HepG2 (cell line): ENCODE data around the gene ABCD1. TPM values are rescaled to one million over a fixed set of nuclear protein-coding genes. Genes with fewer than 3 reads are reported as not detected.
A peak's percentile ranks its signal among the peaks of the same experiment; 100 is the strongest.

Source experiments
- ATAC-seq: fragments of 200-7000 bp; cut with Tn5 transposase; 3 replicates; pipeline ENCODE4 v1.9.1; 2020; ENCODE audit warnings: mild to moderate bottlenecking, moderate library complexity
- Bru-seq: library from RNA; stranded (reverse); fragments of 400-500 nt; gene quantifications from one replicate; lab custom pipeline; 2021; lab: Mats Ljungman, UMichigan
- BruChase-seq, 2 experiments: library from RNA; stranded (reverse); fragments of 400-500 nt; gene quantifications; one replicate each; lab custom pipeline; 2021; lab: Mats Ljungman, UMichigan
- BruUV-seq: library from RNA; stranded (reverse); fragments of 400-500 nt; replicated peaks from 2 replicates; lab custom pipeline; 2021; lab: Mats Ljungman, UMichigan
- CTCF ChIA-PET: fragments of 300-600 bp; formaldehyde crosslinking; extraction: SDS; loops from one replicate; lab custom pipeline; 2021; ENCODE audit warnings: low total read pairs, inconsistent platforms, low intra/inter-chr PET ratio; lab: Yijun Ruan, JAX
- POLR2A ChIA-PET: fragments of 350-600 bp; sonication (Branson Sonifier 250); formaldehyde crosslinking; loops from one replicate; lab custom pipeline; 2020; ENCODE audit warnings: antibody characterized with exemption, inconsistent platforms; lab: Yijun Ruan, JAX
- DNase-seq: peaks from one replicate; pipeline ENCODE4 v3.0.0-alpha.2; 2015; ENCODE audit warnings: low spot score
- FAIRE-seq: peaks from 3 replicates; lab custom pipeline; 2011; peaks lifted over from hg19 to GRCh38; lab: Jason Lieb, UNC
- H2AFZ ChIP-seq: one replicate; pipeline ENCODE4 v1.6.1; 2011; ENCODE audit warnings: low read length, inconsistent platforms
- H3K27ac ChIP-seq: fragments of 300-600 bp; 3 replicates; pipeline ENCODE4 v1.8.0; 2011; ENCODE audit warnings: mixed run types, mild to moderate bottlenecking, mixed read lengths, low read length, inconsistent platforms; ENCODE audit not compliant: insufficient read depth; ENCODE audit errors: extremely low read length
- H3K27me3 ChIP-seq, 2 experiments: fragments of 200-600 bp in 1 of 2; 2 replicates in 1 of 2; 3 replicates in 1 of 2; pipeline versions ENCODE4 v1.6.0 to v1.8.0; 2011; ENCODE audit warnings: low read length in 2 of 2, mild to moderate bottlenecking in 2 of 2, moderate library complexity in 2 of 2, inconsistent platforms in 1 of 2; ENCODE audit not compliant: insufficient read depth in 2 of 2, control insufficient read depth in 1 of 2
- H3K36me3 ChIP-seq, 2 experiments: fragments of 200-600 bp in 1 of 2; replicated peaks in 1 of 2; 2 replicates in 1 of 2; 3 replicates in 1 of 2; pipeline versions ENCODE4 v1.5.1 to v1.8.0; 2011; ENCODE audit warnings: low read length in 2 of 2, inconsistent platforms in 1 of 2; ENCODE audit not compliant: insufficient read depth in 2 of 2, control insufficient read depth in 1 of 2
- H3K4me1 ChIP-seq: 2 replicates; pipeline ENCODE4 v1.5.1; 2012; ENCODE audit warnings: low read length, inconsistent platforms; ENCODE audit not compliant: insufficient read depth
- H3K4me2 ChIP-seq: 2 replicates; pipeline ENCODE4 v1.6.0; 2011; ENCODE audit warnings: low read depth, low read length, inconsistent platforms
- H3K4me3 ChIP-seq, 3 experiments: fragments of 200-600 bp in 1 of 3; sonication (generic), shearing (Covaris generic) in 1 of 3; replicated peaks in 1 of 3; 2 replicates each; pipeline ENCODE4 v1.5.1; 2011 to 2016; ENCODE audit warnings: low read length in 3 of 3, inconsistent platforms in 2 of 3, low read depth in 2 of 3, mild to moderate bottlenecking in 2 of 3, control low read depth in 1 of 3, mixed read lengths in 1 of 3; ENCODE audit not compliant: insufficient read depth in 1 of 3
- H3K79me2 ChIP-seq: one replicate; pipeline ENCODE4 v1.6.1; 2011; ENCODE audit warnings: low read length, inconsistent platforms; ENCODE audit not compliant: insufficient read depth
- H3K9ac ChIP-seq: 2 replicates; pipeline ENCODE4 v1.6.0; 2011; ENCODE audit warnings: mild to moderate bottlenecking, low read depth, low read length, inconsistent platforms; ENCODE audit not compliant: insufficient read depth
- H3K9me3 ChIP-seq: 2 replicates; pipeline ENCODE4 v1.5.1; 2012; ENCODE audit warnings: mild to moderate bottlenecking, low read length
- H4K20me1 ChIP-seq: 2 replicates; pipeline ENCODE4 v1.6.0; 2011; ENCODE audit warnings: inconsistent platforms, mild to moderate bottlenecking, low read length, moderate library complexity; ENCODE audit not compliant: insufficient read depth
- ETV6 ChIP-seq: sonication (generic); formaldehyde crosslinking; conservative IDR thresholded peaks from 2 replicates; pipeline ENCODE4 v1.4.0; 2020; ENCODE audit warnings: missing genetic modification reagents
- JDP2 ChIP-seq: sonication (generic); formaldehyde crosslinking; IDR thresholded peaks from 2 replicates; pipeline ENCODE4 v1.8.1; 2022; ENCODE audit warnings: missing genetic modification reagents, borderline replicate concordance
- NFIC ChIP-seq: IDR thresholded peaks from 2 replicates; pipeline ENCODE4 v1.6.1; 2012; ENCODE audit warnings: mild to moderate bottlenecking, low read length, inconsistent platforms
- PHF20 ChIP-seq: sonication (generic); formaldehyde crosslinking; IDR thresholded peaks from 2 replicates; pipeline ENCODE4 v1.5.0; 2020; ENCODE audit warnings: mild to moderate bottlenecking, missing genetic modification reagents
- RARA ChIP-seq: IDR thresholded peaks from 2 replicates; pipeline ENCODE4 v1.6.1; 2016; ENCODE audit warnings: missing genetic modification reagents, missing compliant biosample characterization
- RORA ChIP-seq: sonication (generic); formaldehyde crosslinking; IDR thresholded peaks from 2 replicates; pipeline ENCODE4 v1.5.0; 2020; ENCODE audit warnings: mild to moderate bottlenecking, missing genetic modification reagents, moderate library complexity
- SOX6 ChIP-seq, 2 experiments: fragments of 450-650 bp in 1 of 2; sonication (generic) in 1 of 2; formaldehyde crosslinking in 1 of 2; IDR thresholded peaks; 2 replicates each; pipeline versions ENCODE4 v1.4.0 to v1.6.1; 2017 to 2020; ENCODE audit warnings: antibody characterized with exemption in 1 of 2, mild to moderate bottlenecking in 1 of 2, missing genetic modification reagents in 1 of 2
- ZBTB3 ChIP-seq: sonication (generic); formaldehyde crosslinking; IDR thresholded peaks from 2 replicates; pipeline ENCODE4 v1.4.0; 2020; ENCODE audit warnings: low read depth, mild to moderate bottlenecking, moderate library complexity, missing genetic modification reagents, borderline replicate concordance
- ZC3H4 ChIP-seq: sonication (generic); formaldehyde crosslinking; IDR thresholded peaks from 2 replicates; pipeline ENCODE4 v1.4.0; 2020; ENCODE audit warnings: missing genetic modification reagents, borderline replicate concordance
- ZNF746 ChIP-seq: sonication (generic); formaldehyde crosslinking; IDR thresholded peaks from 2 replicates; pipeline ENCODE4 v1.8.0; 2022; ENCODE audit warnings: mild to moderate bottlenecking, missing genetic modification reagents
- ZSCAN25 ChIP-seq: sonication (generic); formaldehyde crosslinking; IDR thresholded peaks from 2 replicates; pipeline ENCODE4 v1.8.0; 2022; ENCODE audit warnings: mild to moderate bottlenecking, missing genetic modification reagents
- WGBS: methylation state at CpG from one replicate; pipeline ENCODE4 v1.1.6; 2017; ENCODE audit warnings: low lambda C conversion rate; 5-methylcytosine and 5-hydroxymethylcytosine counted together
- in situ Hi-C: cut with HindIII; loops from 2 replicates; pipeline ENCODE4 v1.10.0; 2017; ENCODE audit warnings: low pct_unique_long_range_greater_than_20kb; ENCODE audit not compliant: extremely low pct_ligation_motif_present
- intact Hi-C: fragments of 100-400 bp; cut with micrococcal nuclease; formaldehyde crosslinking; loops from one replicate; pipeline ENCODE4 v1.10.0; 2022; ENCODE audit not compliant: unreplicated experiment
- long read RNA-seq, 2 experiments: library from RNA in 1 of 2; library from polyadenylated mRNA in 1 of 2; stranded (forward) in 1 of 2; unstranded in 1 of 2; transcript quantifications; one replicate each; pipeline ENCODE4 v2.0.0, GENCODE V29; 2019 to 2022
- polyA minus RNA-seq, 3 experiments: library from RNA; depleted of rRNA, polyadenylated mRNA; stranded (reverse); fragments of >200 nt; gene quantifications; 2 replicates each; pipeline ENCODE4 v1.2.3, GENCODE V29; 2011; ENCODE audit warnings: low replicate concordance in 1 of 3
- polyA plus RNA-seq, 8 experiments: library from polyadenylated mRNA; depleted of rRNA in 3 of 8; stranded (reverse) in 7 of 8; unstranded in 1 of 8; fragments of >200 nt; fragmentation: Illumina TruSeq in 4 of 8; extraction: Trizol in 4 of 8; gene quantifications; 2 replicates each; pipeline versions ENCODE4 v1.2.1 to v1.2.3, GENCODE V29; 2011 to 2016; ENCODE audit warnings: low read depth in 4 of 8, missing spikeins in 1 of 8, mixed read lengths in 1 of 8; ENCODE audit not compliant: insufficient read depth in 1 of 8
- total RNA-seq, 5 experiments: library from RNA; depleted of rRNA; stranded (reverse); fragments of >200 nt; fragmentation: Illumina TruSeq; extraction: Trizol; gene quantifications; 2 replicates each; pipeline ENCODE4 v1.2.3, GENCODE V29; 2016; ENCODE audit warnings: low read depth in 1 of 5
- TF ChIP-seq, protein P1 (sequence below): sonication (generic); formaldehyde crosslinking; IDR thresholded peaks from 2 replicates; pipeline ENCODE4 v1.9.0; 2021; ENCODE audit warnings: missing genetic modification reagents, borderline replicate concordance
- TF ChIP-seq, protein P2 (sequence below): sonication (generic); formaldehyde crosslinking; IDR thresholded peaks from 2 replicates; pipeline ENCODE4 v1.5.1; 2020; ENCODE audit warnings: mild to moderate bottlenecking, moderate library complexity, missing genetic modification reagents

The ABCD1 gene
- total RNA-seq (2016; rRNA removed; fragmentation: Illumina TruSeq; extraction: Trizol) (10.1 and 15.9 TPM in 2 replicates), polyA plus RNA-seq (2011; rRNA removed) (11.4 and 15.4 TPM in 2 replicates), polyA minus RNA-seq (2011; rRNA and poly(A)+ RNA removed; ENCODE audit: low replicate concordance) (25.4 and 48.9 TPM in 2 replicates), Bru-seq, nascent RNA (percentile 65 among the genes with signal in this experiment), BruChase-seq, experiment 1, labeled RNA remaining after a 6-hour chase (percentile 71 among the genes with signal in this experiment), BruChase-seq, experiment 2, labeled RNA remaining after a 2-hour chase (percentile 66 among the genes with signal in this experiment)
- 1.6 and 2.0 TPM in 2 replicates for total RNA-seq (2016; cell fraction: cytosol; rRNA removed; fragmentation: Illumina TruSeq; extraction: Trizol; ENCODE audit: low read depth)
- total RNA-seq (2016; cell fraction: insoluble cytoplasmic fraction; rRNA removed; fragmentation: Illumina TruSeq; extraction: Trizol) = 9.1 and 16.2 TPM in 2 replicates
- total RNA-seq (2016; cell fraction: membrane; rRNA removed; fragmentation: Illumina TruSeq; extraction: Trizol) = 5.1 and 7.8 TPM in 2 replicates
- 14.6 and 18.2 TPM in 2 replicates for total RNA-seq (2016; cell fraction: nucleus; rRNA removed; fragmentation: Illumina TruSeq; extraction: Trizol)
- polyA plus RNA-seq (2011; cell fraction: cytosol; rRNA removed) = 7.2 and 9.7 TPM in 2 replicates
- polyA plus RNA-seq (2011; cell fraction: nucleus; rRNA removed) = 50.2 and 59.9 TPM in 2 replicates
- 19.7 and 23.2 TPM in 2 replicates for polyA plus RNA-seq (2012)
- polyA plus RNA-seq (2016; cell fraction: cytosol; fragmentation: Illumina TruSeq; extraction: Trizol; ENCODE audit: low read depth) = 2.1 and 2.2 TPM in 2 replicates
- polyA plus RNA-seq (2016; cell fraction: insoluble cytoplasmic fraction; fragmentation: Illumina TruSeq; extraction: Trizol; ENCODE audit: low read depth) = 8.6 and 12.6 TPM in 2 replicates
- 4.3 and 5.1 TPM in 2 replicates for polyA plus RNA-seq (2016; cell fraction: membrane; fragmentation: Illumina TruSeq; extraction: Trizol; ENCODE audit: low read depth)
- 34.6 and 36.9 TPM in 2 replicates for polyA plus RNA-seq (2016; cell fraction: nucleus; fragmentation: Illumina TruSeq; extraction: Trizol; ENCODE audit: insufficient read depth, low read depth)
- polyA minus RNA-seq (2011; cell fraction: cytosol; rRNA and poly(A)+ RNA removed) = 19.4 and 20.9 TPM in 2 replicates
- 25.5 and 30.1 TPM in 2 replicates for polyA minus RNA-seq (2011; cell fraction: nucleus; rRNA and poly(A)+ RNA removed)
- long read RNA-seq, experiment 1, partial matches to known transcripts = 1 of 8 reads
- long read RNA-seq, experiment 1, other reads (novel, unspliced or antisense) = 1 of 8 reads
- long read RNA-seq, experiment 2, transcript ABCD1-201 (10 exons, 3,664 nt) = major isoform, 68 of 129 reads
- long read RNA-seq, experiment 2, partial matches to known transcripts = 35 of 129 reads
- long read RNA-seq, experiment 2, other reads (novel, unspliced or antisense) = 24 of 129 reads

DNA sequence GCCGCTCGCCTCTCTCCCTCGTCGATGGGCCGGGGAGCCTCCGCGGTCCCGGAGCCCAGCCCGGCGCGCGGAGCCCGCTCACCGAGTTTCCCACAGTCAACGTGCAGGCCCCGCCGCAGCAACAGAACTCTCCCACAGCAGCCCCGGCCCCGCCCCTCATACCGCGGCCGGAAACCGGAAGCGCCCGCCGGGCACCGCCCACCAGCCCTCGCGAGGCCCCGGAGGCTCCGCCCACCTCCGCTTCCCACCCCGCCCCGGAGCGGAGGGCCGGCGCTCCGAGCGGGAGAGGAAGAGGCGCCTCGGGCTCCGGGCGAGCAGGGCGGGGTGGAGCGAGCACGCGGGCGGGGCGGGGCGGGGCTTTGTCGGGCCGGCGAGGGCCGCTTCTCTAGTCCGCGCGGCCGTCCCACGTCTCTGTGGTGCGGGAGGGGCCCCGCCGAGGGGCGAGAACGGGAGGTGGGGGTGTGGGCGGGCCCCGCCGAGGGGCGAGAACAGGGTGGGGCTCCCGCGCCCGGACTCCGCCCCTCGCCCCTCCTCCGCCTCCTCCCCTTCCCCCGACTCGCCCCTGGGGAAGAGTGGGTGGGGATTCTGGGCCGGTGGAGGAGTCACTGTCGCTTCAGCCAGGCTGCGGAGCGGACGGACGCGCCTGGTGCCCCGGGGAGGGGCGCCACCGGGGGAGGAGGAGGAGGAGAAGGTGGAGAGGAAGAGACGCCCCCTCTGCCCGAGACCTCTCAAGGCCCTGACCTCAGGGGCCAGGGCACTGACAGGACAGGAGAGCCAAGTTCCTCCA lies at the start of gene ABCD1, which contains the start of gene BCAP31:
Gene ABCD1 (plus strand): TSS at position 605 of the 787 bp plus-strand sequence. CDS start 411 bp downstream, outside the sequence.
Gene BCAP31 (minus strand): TSS at position 136 of the 787 bp plus-strand sequence. CDS start 1,143 bp downstream, outside the sequence.
- H3K27ac ChIP-seq = peak within 1 kb of the TSS; percentile 92
- H3K9ac ChIP-seq = peak within 1 kb of the TSS; percentile 85
- peak within 1 kb of the TSS; percentile 63 to 79 (median 79) for H3K4me3 ChIP-seq
- H2AFZ ChIP-seq = no peak within 1 kb of the TSS
- DNase-seq (peak; percentile 78), FAIRE-seq (no peak), ATAC-seq (peak; percentile 32)
- in situ Hi-C loops (no loop called here), intact Hi-C loops (no loop called here)
- no CpG with 5 or more reads among the region's 88 CpGs for WGBS
- peak within 1 kb of the TSS; percentile 92 for H3K4me2 ChIP-seq
- BruUV-seq = no TSS peak
- ChIA-PET POLR2A (no interaction called here), CTCF (no interaction called here)
- H4K20me1 ChIP-seq = peaks cover 37% of the 10 kb centered on the region; the same call in 1 of the 2 replicates
- H3K9me3 ChIP-seq = no peaks in the 10 kb centered on the region
- peaks cover 2 to 13% of the 10 kb centered on the region in 2 experiments; a peak in 4 of 5 replicates for H3K36me3 ChIP-seq
- H3K27me3 ChIP-seq = no peaks in the 10 kb centered on the region
- peaks cover 53% of the 10 kb centered on the region for H3K4me1 ChIP-seq
- H3K79me2 ChIP-seq = peaks cover 53% of the 10 kb centered on the region
- TF ChIP-seq ZC3H4 (no peak), ZBTB3 (CRISPR knock-in tag) (no peak), NFIC (no peak), RORA (CRISPR knock-in tag) (no peak), PHF20 (CRISPR knock-in tag) (no peak), ZNF746 (CRISPR knock-in tag) (no peak), JDP2 (no peak), SOX6 (IDR thresholded peaks at IDR 0.05) (no peak), SOX6 (CRISPR knock-in tag; IDR thresholded peaks at IDR 0.05) (peak; percentile 10; the same call in 1 of the 2 replicates), RARA (CRISPR knock-in tag) (peak; percentile 25; the same call in 1 of the 2 replicates), ETV6 (no peak), ZSCAN25 (no peak)
- TF ChIP-seq, protein P1, sequence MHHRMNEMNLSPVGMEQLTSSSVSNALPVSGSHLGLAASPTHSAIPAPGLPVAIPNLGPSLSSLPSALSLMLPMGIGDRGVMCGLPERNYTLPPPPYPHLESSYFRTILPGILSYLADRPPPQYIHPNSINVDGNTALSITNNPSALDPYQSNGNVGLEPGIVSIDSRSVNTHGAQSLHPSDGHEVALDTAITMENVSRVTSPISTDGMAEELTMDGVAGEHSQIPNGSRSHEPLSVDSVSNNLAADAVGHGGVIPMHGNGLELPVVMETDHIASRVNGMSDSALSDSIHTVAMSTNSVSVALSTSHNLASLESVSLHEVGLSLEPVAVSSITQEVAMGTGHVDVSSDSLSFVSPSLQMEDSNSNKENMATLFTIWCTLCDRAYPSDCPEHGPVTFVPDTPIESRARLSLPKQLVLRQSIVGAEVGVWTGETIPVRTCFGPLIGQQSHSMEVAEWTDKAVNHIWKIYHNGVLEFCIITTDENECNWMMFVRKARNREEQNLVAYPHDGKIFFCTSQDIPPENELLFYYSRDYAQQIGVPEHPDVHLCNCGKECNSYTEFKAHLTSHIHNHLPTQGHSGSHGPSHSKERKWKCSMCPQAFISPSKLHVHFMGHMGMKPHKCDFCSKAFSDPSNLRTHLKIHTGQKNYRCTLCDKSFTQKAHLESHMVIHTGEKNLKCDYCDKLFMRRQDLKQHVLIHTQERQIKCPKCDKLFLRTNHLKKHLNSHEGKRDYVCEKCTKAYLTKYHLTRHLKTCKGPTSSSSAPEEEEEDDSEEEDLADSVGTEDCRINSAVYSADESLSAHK (CRISPR knock-in tag) = no peak
- TF ChIP-seq, protein P2, sequence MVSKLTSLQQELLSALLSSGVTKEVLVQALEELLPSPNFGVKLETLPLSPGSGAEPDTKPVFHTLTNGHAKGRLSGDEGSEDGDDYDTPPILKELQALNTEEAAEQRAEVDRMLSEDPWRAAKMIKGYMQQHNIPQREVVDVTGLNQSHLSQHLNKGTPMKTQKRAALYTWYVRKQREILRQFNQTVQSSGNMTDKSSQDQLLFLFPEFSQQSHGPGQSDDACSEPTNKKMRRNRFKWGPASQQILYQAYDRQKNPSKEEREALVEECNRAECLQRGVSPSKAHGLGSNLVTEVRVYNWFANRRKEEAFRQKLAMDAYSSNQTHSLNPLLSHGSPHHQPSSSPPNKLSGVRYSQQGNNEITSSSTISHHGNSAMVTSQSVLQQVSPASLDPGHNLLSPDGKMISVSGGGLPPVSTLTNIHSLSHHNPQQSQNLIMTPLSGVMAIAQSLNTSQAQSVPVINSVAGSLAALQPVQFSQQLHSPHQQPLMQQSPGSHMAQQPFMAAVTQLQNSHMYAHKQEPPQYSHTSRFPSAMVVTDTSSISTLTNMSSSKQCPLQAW = no peak
